ENCODE data around the gene ZNF799. TPM values are rescaled to one million over a fixed set of nuclear protein-coding genes. Genes with fewer than 3 reads are reported as not detected.
"Not testable (repeated sequence)": the region's sequence is repeated elsewhere in the genome, so short reads cannot be mapped to it uniquely, and the experiment has no call there.

The ZNF799 gene
- total RNA-seq, 2 donors from 2014 or later: 8.6 to 9.1 TPM

GRCh38 chr19:12440541-12441316, 39.7 kb upstream of the ZNF799 start, which contains the start of gene ZNF443:
Gene ZNF443 (minus strand): TSS chr19:12441021. CDS start chr19:12440914, 107 bp downstream.
- Histone ChIP-seq H3K4me1 (ENCODE audit: control insufficient read depth, insufficient read depth, low read length) (no peaks in the 10 kb centered on the region), H3K27ac (ENCODE audit: low read depth, low read length) (peak within 1 kb of the TSS; percentile 92), H3K9me3 (ENCODE audit: control insufficient read depth, low read length) (peaks cover 24% of the 10 kb centered on the region), H3K4me3 (ENCODE audit: low read length) (peak within 1 kb of the TSS; percentile 88), H3K9ac (ENCODE audit: extremely low read depth, low read length, poor library complexity, severe bottlenecking) (peak within 1 kb of the TSS; percentile 89), H3K27me3 (ENCODE audit: control insufficient read depth, insufficient read depth, low read length, poor library complexity, severe bottlenecking) (no peaks in the 10 kb centered on the region), H3K36me3 (ENCODE audit: control insufficient read depth, insufficient read depth, low read length) (peaks cover 8% of the 10 kb centered on the region)
- H3K27me3 Mint-ChIP-seq (ENCODE audit: insufficient read depth): peaks cover 6% of the 10 kb centered on the region
- TF ChIP-seq CTCF (conservative IDR thresholded peaks at IDR 0.05): peak; percentile 28
- peak within 1 kb of the TSS; percentile 99 for H3K27ac Mint-ChIP-seq
- H3K4me1 Mint-ChIP-seq: no peaks in the 10 kb centered on the region
- peak; percentile 100 for DNase-seq
- 0% methylated on average over 18 to 52 of the region's 59 CpGs for WGBS, 2 experiments (ENCODE audit: insufficient coverage in 1 of 2, insufficient read length in 1 of 2)
- H3K36me3 Mint-ChIP-seq (ENCODE audit: low read depth): peaks cover 18% of the 10 kb centered on the region
- peak within 1 kb of the TSS; percentile 95 for H3K4me3 Mint-ChIP-seq
- H3K9me3 Mint-ChIP-seq: peaks cover 47% of the 10 kb centered on the region

- Mint-ChIP-seq H3K9me3 (peaks cover 50% of the 10 kb centered on the region), H3K27ac (peak overlapping the region; percentile 99), H3K4me3 (peak overlapping the region; percentile 95), H3K36me3 (ENCODE audit: low read depth) (peaks cover 23% of the 10 kb centered on the region)
- Histone ChIP-seq H3K4me3 (ENCODE audit: low read length) (peak overlapping the region; percentile 88), H3K9me3 (ENCODE audit: control insufficient read depth, low read length) (peaks cover 29% of the 10 kb centered on the region), H3K27ac (ENCODE audit: low read depth, low read length) (peak overlapping the region; percentile 92), H3K9ac (ENCODE audit: extremely low read depth, low read length, poor library complexity, severe bottlenecking) (peak overlapping the region; percentile 89)
- not testable (repeated sequence) for H3K4me1 ChIP-seq (ENCODE audit: control insufficient read depth, insufficient read depth, low read length); H3K27me3 Mint-ChIP-seq (ENCODE audit: insufficient read depth); H3K4me1 Mint-ChIP-seq; H3K27me3 ChIP-seq (ENCODE audit: control insufficient read depth, insufficient read depth, low read length, poor library complexity, severe bottlenecking); H3K36me3 ChIP-seq (ENCODE audit: control insufficient read depth, insufficient read depth, low read length)
- DNase-seq: peak; percentile 54
- WGBS, 2 experiments (ENCODE audit: insufficient coverage in 1 of 2, insufficient read length in 1 of 2): 3 to 14% methylated on average over 1 to 22 of the region's 28 CpGs
Observed at GRCh38 chr19:12439686-12440540, 38.8 kb upstream of the ZNF799 start.

GRCh38 chr19:12430726-12431299, 29.7 kb upstream of the ZNF799 start:
- H3K36me3 Mint-ChIP-seq (ENCODE audit: low read depth): peaks cover 81% of the 10 kb centered on the region
- H3K4me3 ChIP-seq (ENCODE audit: low read length): peak overlapping the region; percentile 45
- H3K9ac ChIP-seq (ENCODE audit: extremely low read depth, low read length, poor library complexity, severe bottlenecking); H3K4me1 ChIP-seq (ENCODE audit: control insufficient read depth, insufficient read depth, low read length); H3K27me3 ChIP-seq (ENCODE audit: control insufficient read depth, insufficient read depth, low read length, poor library complexity, severe bottlenecking); H3K4me3 Mint-ChIP-seq; H3K27me3 Mint-ChIP-seq (ENCODE audit: insufficient read depth); DNase-seq; H3K4me1 Mint-ChIP-seq; H3K27ac ChIP-seq (ENCODE audit: low read depth, low read length); H3K27ac Mint-ChIP-seq: not testable (repeated sequence)
- WGBS, 2 experiments (ENCODE audit: insufficient coverage in 1 of 2, insufficient read length in 1 of 2): 94 to 98% methylated on average over 5 to 6 of the region's 6 CpGs
- peaks cover 74% of the 10 kb centered on the region for H3K9me3 ChIP-seq (ENCODE audit: control insufficient read depth, low read length)
- H3K9me3 Mint-ChIP-seq: peaks cover 83% of the 10 kb centered on the region
- H3K36me3 ChIP-seq (ENCODE audit: control insufficient read depth, insufficient read depth, low read length): peaks cover 55% of the 10 kb centered on the region

Data from endodermal cell (in vitro differentiated cells).